Activated T-cell treated with anti-CD3 and anti-CD28 coated beads for 24 hours (primary cell): ENCODE measurements around the gene MRC2.

Source experiments
- DNase-seq: peaks from one replicate; pipeline ENCODE4 v3.0.0-alpha.2; 2020; ENCODE audit warnings: low read depth

The MRC2 gene

DNA sequence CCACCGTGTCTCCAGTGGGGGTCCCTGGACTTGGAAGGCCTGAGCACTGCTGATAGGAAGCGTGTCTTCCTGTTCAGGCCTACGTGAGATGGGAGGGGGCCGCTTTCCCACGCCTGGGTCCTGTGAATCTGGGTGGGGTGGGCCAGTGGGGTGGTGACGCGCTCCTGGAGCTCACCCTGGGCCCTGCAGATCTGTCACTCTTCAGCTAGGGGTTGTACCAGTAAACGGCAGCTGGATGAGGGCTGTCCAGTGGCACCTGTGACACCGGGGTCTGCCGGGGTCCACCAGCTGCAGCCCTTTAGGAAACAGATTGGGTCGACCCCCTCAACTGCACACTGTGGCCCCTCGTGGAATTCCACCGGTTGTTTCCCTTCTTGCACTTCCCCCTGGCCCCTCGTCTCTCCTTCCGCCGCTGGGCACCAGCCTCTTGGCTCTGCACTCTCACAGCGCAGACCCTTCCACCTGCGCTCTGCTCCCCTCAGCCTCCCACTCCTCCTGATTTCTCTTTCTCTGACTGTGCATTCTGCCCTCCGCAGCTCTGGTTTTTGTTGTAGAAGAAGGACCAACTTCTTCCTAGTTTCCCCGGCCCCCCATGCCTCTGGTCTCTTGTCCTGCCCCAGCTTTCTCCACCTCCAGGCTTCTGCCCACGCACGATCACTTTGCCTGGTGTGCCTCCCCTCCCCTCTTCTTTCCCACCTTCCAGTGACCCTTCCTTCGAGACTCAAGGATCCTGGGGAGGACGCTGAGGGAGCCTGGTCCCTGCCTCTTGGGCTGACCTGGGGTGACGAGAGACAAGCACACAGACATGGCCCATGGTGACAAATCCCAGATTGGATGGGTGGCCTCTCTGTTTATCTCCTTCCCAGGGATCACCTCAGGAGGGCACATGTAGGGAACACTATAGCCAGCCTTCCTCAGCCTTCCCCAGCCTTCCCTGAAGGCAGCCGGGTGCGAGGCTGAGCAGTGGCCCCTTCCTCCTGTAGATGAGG, 4.8 kb downstream of the MRC2 start:
- DNase-seq, result no peak

DNA sequence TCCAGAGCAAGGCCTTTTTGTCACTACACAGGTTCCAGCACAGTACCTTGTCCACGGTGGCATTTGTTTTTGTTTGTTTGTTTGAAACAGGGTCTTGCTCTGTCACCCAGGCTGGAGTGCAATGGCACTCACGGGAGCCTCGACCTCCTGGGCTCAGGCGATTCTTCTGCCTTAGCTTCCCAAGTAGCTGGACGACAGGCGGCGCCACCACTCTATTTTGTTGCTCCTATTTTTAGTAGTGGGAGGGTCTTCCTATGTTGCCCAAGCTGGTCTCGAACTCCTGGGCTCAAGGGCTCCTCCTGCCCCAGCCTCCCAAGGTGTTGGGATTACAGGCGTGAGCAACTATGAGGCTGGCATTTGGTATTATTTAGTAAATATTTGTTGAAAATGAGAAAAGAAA, 10.3 kb downstream of the MRC2 start:
- no peak for DNase-seq

DNA sequence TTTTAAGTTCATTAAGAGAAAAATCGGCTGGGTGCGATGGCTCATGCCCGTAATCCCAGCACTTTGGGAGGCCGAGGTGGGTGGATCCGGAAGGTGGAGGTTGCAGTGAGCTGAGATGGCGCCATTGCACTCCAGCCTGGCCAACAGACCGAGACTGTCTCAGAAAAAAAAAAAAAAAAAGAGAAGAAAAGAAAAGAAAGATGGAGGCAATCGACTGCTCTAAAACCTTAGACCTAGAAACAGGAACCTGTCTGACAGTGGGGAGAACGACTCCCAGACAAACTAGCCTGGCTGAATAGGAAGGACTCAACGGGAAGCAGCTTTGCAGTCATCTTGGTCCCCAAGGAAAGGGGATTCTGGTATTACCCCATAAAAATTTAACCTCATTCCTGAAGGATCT, 13.7 kb downstream of the MRC2 start:
- no peak for DNase-seq

DNA sequence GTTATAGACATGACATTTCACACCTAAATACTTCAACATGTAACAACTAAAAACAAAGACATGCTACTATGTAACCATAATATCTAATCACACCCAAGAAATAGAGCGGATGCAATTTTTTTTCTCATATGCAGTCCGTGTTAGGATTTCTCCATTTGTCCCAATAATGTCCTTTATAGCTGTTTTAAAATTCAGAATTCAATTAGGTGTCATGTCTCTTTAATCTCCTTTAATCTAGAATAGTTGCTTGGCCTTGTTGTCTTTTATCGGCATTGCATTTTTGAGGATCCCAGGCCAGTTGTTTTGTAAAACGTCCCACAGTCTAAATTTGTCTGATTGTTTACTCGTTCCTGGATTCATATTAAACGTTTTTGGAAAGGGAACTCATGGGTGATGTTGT, 14.5 kb downstream of the MRC2 start:
- no peak for DNase-seq

DNA sequence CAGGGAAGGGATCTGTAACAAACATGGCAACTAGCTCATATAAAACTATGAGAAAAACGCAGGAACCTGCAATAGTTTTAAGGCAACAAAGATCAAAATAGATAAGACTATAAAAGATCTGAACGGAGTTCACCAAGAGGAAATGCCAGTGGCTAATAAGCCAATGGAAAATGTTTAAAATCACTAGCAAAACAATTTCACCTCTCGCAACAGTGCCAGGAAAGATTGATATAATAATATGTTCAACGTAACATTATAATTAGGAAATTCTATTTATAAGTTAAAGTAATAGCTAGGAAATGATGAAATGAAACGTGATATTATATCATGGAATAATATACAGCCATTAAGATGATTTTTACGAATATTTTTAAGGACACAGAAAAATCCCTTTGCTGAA, 16.0 kb downstream of the MRC2 start:
- no peak for DNase-seq

DNA sequence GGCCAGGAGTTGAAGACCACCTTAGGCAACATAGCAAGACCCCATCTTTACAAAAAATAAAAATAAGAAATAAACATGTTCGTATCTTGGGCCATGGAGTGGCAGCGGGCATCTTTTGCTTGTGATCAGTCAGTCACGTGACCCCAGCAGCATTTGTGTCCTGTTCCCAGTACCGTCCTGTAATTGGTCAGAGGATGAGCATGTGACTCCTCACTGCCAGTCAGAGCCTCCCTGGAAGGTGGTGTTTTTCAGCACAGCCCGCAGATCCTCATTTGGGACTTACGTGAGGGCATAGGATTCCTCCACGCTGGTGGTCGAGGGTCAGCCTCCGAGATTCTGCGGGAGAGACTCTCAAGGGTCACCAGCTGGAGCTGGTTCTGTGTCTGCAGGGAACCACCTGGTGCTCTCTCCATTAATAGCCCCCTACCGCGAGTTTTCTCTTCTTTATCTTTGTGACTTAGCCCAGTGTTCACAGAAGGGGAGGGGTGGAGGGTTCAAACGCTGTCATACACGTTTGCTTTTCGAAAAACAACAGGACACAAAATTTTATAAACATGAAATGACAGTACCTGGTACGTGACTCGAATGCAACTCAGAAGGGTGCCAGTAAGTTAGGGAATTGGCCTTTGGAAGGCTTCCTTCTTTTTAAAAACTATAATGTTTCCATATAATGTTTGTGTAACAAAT, 17.2 kb downstream of the MRC2 start:
- no peak for DNase-seq

DNA sequence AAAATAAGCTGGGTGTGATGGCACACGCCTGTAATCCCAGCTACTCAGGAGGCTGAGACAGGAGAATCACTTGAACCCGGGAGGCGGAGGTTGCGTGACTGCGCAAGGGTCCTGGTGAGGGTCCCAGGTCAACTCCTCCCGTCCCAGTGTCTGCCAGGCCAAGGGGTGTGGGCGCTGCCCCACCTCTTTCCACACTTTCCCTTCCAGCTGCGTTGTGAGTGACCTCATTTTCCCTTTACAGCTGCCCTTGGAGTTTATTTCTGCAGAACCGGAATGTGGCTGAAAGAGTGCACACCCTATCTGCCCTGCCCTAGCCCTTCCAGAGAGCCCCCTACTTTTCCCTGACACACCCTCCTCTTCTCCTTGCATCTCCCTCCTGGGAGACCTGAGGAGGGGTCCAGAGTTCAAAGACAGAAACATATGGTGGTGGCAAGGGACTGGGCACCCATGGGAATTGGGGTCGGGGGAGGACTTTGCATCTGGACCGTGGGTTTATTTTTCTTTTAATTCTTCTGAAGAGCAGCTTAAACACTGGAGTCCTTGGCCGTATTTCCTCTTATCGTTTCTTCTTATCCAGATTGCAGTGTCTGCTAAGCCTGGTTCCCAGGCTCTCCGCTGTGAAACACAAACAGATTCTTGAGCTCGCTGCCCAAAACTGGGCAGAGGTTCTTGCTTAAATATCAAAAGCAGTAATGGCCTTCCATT, 20.9 kb downstream of the MRC2 start:
- no peak for DNase-seq

DNA sequence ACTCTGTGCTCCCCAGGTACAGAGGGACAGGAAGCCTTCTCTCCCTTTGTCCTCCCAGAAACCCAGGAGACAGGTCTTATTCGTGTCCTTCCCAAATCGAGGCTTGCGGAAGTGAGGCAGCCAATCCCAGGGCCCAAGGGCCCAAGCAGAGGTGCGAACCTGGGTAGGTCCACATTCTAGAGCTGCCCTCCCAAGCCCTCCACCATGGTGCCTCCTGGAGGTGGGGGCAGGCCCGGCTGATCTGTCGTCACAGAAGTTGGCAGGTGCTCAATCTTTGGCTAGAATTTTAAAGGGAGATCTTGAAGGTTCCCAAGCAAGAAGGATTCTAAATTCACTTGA, 21.5 kb downstream of the MRC2 start:
- no peak for DNase-seq

DNA sequence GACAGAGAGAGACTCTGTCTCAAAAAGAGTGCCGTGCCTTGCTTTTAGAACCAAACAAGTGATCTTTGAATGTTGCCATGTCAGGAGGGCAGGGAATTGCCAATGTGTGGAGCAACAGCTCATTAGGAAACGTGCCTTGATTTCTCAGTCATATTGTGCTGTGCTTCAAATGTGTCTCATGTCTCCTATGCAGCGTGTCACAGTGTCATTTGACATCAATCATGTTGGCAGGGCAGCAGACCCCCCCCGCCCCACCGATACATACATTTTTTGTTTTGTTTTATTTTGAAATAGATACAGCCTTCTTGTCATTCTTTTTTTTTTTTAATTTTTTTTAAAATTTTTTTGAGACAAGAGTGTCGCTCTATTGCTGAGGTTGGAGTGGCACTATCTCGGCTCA, 22.1 kb downstream of the MRC2 start:
- DNase-seq, result no peak

DNA sequence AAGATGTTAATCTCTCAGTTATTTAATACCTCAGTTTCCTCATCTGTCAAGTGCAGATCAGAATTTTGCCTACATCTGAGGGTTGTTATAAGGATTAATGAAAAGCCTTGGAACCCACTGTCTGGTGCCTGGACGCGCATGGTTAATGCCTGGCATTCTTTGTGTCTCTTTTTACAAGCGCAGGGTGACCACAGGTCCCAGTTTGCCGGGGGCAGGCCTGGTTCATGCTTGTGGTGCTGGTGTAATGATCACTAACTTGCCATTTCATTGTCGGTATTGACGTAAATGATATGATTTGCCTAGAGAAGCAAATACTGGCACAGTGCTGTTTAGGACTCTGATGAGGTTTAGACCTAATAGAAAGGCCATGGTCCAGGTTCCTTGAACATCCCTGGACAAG, 23.1 kb downstream of the MRC2 start:
- no peak for DNase-seq

DNA sequence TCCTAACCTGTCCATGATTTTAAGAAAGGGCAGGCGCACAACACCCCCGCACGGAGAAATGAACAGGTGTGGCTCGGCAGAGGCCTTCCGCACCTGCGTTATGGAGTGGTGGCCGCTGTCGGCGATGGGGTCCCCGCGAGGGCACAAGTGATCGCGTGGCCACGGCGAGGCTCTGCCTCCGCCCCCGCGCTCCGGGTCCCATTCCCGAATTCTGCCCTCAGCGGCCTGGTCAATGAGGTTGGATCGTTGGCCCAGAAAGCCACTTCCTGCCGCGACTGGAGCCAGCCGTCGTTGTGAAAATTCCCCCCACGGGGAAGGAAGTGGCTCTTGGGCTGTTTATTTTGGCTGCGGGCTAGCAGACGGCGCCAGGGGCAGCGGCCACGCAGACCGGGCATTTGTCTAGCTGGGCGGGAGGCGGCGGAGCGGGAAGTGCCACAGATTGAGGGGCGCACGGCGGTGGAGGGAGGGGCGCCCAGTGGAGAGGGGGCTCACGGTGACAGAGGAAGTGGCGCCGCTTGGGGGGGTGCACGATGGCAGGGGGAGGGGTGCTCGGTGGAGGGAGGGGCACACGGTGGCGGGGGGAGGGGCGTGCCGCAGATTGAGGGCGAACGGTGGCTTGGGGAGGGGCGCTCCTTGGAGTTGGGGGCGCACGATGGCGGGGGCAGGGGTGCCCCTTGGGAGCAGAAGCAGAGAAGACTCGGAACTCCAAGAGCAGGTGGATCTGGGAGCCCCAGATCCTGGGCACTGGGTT, 25.0 kb downstream of the MRC2 start:
- DNase-seq, result no peak

DNA sequence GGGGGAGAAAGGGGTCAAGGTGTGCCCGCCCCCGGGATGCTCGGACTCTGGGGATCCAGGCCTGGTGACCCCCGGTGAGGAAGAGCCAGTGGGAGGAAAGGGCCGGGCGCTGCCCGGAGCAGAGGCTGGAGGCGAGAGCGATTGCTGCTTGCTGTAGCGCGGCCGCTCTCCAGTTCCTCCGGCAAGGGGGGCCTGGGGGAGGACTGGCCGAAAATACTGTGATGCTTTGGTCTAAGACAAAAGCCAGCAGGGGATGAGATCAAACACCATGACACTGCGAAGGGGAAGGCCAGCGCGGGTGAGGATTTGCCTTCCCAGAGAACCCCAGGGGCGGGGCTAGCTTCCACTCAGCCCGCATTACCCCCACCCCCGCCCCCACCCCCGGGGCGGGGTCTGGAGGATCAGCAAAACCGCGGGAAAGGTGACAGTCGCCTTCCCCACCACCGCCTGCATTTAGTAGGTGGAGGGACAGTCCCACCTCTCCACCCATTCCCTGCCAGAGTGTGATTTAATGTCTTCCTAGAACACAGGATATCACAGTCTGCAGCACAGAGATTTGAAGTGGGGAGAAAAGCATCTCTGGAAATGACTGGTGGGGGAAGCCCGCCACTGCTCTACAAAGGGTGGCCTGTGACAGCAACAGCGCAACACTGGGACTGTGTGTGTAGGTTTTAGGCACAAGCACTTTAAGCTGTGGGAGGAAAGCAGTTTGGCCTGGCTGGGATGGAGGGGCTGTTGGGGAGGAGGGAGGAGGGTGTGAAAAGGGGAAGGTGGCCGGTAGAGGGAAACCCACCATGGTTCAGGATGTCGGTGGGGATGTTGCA, 25.7 kb downstream of the MRC2 start:
- peak; percentile 88 for DNase-seq

DNA sequence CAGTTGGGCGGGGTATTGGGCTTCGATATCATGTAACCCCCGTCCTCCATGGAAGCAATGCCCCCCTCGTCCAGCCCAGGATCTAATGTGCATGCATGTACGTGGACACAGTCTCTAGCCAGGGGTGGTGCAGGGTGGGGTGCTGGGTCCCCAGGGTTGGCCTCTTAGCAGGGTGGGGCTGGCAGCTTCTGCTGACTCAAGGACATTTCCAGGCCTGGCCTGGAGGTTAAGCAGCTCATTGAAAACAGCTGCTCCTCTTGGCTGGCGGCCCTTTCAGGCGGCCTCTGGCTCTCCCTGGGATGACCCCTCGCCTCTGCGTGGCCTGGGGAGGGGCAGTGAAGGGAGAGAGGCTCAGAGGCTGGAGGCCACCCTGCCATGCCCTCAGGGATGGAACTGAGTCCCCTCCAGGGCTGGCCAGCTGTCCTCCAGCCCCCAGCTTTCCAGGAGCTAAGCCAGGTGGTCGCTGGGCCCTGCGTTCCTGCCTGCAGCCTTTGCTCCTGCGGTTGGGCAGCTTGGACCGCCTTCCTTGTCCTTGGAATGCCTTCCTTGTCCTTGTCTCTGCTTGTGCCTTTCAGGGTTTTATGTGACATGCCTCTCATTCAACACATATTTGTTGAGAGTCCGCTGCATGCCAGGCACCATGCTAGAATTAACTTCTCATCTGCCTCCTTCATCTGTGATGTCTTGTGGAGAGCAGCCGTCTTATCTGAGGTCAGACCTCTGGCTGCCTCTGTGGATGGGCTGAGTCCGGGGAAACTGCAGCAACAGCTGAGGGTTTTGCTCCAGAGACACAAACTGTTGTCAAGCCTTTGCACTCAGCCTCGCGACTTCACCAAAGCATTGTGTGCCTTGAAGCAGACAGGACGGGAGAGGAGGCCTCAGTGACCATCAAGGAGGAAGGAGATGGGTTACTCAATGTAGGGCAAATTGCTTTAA, 26.6 kb downstream of the MRC2 start:
- DNase-seq, result no peak

DNA sequence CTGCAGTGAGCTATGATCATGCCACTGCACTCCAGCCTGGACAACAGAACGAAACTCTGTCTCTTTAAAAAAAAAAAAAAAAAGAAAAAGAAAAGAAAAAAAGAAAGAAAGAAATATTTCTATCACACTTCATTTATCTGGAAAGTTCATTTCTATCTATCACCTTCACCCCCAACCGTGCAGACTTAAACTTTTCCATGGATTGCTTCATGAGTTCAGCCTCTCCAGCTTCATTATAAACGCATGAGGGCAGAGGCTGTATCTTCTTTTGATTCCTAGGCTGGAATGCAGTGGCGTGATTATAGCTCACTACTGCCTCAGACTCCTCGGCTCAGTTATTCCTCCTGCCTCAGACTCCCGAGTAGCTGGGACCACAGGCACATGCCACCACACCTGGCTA, 28.2 kb downstream of the MRC2 start:
- no peak for DNase-seq

DNA sequence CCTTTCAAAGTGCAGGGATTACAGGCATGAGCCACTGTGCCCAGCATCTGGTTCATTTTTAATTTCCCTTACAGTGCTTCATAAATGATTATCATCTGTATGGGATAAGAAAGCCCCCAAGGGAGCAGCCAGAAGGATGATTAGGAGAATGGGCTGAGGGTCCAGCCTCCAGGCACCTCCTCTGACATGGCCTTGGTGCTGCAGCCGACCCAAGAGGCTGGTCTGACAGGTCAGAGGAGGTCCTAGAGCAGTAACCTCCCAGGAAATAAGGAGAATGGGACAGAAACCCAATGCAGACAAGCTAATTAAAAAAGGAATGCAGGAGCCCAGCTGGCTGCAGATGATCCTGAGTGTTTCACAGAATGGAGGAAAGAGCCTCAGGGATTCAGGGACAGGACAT, 29.0 kb downstream of the MRC2 start:
- no peak for DNase-seq

DNA sequence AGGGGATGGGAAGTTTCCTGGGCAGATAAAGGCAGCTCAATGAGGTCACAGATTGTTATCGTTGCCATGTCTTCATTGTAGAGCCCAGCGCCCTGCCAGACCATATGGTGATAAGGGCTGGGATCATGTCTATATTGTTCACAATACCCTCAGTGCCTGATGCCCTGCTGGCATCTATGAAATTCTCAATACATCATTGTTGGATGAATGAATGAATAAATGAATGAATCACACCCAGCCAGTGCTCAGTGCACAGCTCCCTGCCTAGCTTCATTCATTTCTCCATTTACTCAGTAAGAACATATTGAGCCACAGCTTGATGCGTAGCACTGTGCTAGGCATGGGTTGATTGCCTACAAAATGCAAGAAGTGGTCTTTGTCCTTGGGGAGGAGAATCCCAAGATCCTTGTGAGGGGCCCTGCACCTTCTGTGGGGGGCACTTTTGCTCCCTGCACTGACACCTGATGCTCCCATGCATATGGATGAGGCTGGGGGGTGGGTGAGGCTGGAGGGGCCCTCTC, 29.7 kb downstream of the MRC2 start:
- no peak for DNase-seq

DNA sequence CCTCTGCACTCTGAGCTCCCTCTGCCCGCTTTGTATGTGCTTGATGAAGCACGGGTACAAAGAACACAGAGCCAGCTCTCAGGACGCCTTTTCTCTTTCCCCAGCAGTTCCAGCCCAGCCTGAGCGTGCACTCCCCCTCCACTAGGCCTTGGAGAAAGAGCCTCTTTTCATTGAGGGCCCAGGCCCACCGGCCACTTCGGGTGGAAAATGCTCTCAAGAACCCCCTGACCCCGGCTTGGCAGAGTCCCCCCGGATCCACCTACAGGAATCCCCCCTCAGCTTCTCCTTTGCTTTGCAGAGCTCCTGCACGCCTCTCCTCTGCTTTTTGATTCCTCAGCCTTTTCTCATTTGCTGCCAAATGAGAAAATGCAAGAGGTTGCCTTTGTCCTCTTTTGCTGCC, 30.2 kb downstream of the MRC2 start:
- DNase-seq, result no peak

DNA sequence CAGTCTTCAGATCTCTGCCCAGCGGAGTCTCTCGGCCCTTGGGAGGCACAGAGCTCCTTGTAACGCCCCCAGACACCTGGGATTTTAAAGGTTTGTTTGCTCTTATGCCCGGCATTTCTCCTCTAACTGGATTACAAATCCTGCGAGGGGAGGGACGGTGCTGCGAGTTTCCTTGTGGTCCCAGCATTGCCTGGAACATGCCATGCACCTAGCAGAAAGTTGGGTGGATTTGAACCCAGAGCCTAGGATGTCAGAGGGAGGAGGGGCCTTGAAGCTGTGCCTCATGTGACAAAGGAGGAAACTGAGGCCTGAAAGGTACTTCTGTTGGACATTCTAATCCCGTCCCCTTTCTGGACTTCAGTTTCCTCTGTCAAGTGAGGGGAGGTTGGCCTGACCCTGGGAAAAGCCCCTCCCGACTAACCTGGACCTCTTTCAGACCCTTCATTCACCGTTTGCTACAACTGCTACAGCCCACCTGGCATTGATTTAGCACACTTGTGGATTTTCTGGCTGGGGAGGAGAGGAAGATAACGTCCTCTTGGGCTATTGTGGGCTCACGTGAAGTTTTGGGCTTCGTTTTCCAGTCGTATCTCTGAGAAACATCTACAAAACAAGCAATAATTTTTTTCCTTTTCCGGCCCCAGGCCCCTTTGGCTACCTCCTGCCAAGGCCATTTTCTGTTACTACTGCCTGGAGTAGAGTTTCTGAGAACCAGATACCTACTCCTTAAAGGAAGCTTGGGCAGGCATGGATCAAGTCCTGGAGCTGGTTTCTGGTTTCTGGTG, 30.9 kb downstream of the MRC2 start:
- no peak for DNase-seq

DNA sequence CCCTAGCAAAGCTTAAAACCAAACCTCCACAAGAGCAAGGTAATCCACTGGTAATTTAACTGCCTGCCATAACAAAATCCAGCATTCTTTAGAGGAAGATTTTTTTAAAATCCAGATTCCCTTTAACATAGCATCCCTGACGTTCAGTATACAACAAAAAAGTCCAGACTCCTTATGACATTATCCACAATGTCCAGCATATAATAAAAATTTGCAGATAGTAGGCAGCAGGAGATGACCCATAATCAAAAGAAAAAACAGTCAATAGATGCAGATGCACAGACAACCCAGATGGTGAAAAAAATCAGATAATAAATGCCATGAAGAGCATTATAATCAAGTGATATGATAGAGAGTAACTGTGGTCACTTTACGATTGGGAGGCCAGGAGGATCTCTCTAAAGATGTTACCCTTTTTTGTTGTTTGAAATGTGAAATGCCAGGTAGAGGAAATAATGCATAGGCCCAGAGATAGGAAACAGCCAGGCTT, 33.2 kb downstream of the MRC2 start:
- DNase-seq, result no peak
